A673 (cell line): ENCODE results near the gene SELENOI.

Source experiments
- CTCF ChIP-seq: fragments of 300-800, 200-600 bp; sonication (generic); conservative IDR thresholded peaks from 2 replicates; pipeline ENCODE4 v1.5.1; 2017; ENCODE audit warnings: low read depth, mild to moderate bottlenecking, antibody characterized with exemption, low read length, moderate library complexity, mixed read lengths
- EZH2 ChIP-seq: fragments of 200-600 bp; sonication (generic); IDR thresholded peaks from 2 replicates; pipeline ENCODE4 v1.6.1; 2017; ENCODE audit warnings: borderline replicate concordance, low read depth, mild to moderate bottlenecking, mixed read lengths, antibody characterized with exemption, low read length; ENCODE audit not compliant: poor library complexity, severe bottlenecking

GRCh38 chr2:26330114-26330549 lies 15.8 kb upstream of the SELENOI start:
- TF ChIP-seq CTCF = peak; percentile 93
- no peak for TF ChIP-seq EZH2
